ENCODE results near the gene NPAS3. TPM values are rescaled to one million over a fixed set of nuclear protein-coding genes. Genes with fewer than 3 reads are reported as not detected.

NPAS3 gene
- total and polyA plus RNA-seq, 2 donors (not counting 1 experiment from before 2014, with no cell fraction given) = 0.10 to 0.50 TPM

GRCh38 chr14:33567731-33568130 is 629.1 kb downstream of the NPAS3 start:
- Histone ChIP-seq H3K27ac (ENCODE audit: insufficient read depth, low read length) (no peak overlapping the region), H3K27me3 (ENCODE audit: control insufficient read depth, insufficient read depth, low read length) (no peaks in the 10 kb centered on the region), H3K4me1 (ENCODE audit: control insufficient read depth, extremely low read depth, insufficient read depth, low read length) (no peaks in the 10 kb centered on the region), H3K79me2 (ENCODE audit: control insufficient read depth, insufficient read depth, low read length) (no peaks in the 10 kb centered on the region), H3K4me2 (ENCODE audit: extremely low read depth, insufficient read depth, low read length) (no peak overlapping the region), H3K9me3 (ENCODE audit: control insufficient read depth, insufficient read depth, low read depth, low read length) (no peaks in the 10 kb centered on the region), H3K4me3 (replicated peaks in 1 of 4; ENCODE audit: control extremely low read depth in 1 of 4, insufficient read depth in 1 of 4, low read depth in 3 of 4, low read length in 4 of 4) (no peak overlapping the region), H4K20me1 (ENCODE audit: control insufficient read depth, extremely low read depth, insufficient read depth, low read length) (no peaks in the 10 kb centered on the region), H3K36me3 (ENCODE audit: control insufficient read depth, insufficient read depth, low read length) (no peaks in the 10 kb centered on the region), H2AFZ (ENCODE audit: low read length) (no peak overlapping the region), H3K9ac (ENCODE audit: insufficient read depth, low read length) (no peak overlapping the region)
- TF ChIP-seq EZH2 (IDR thresholded peaks at IDR 0.05; ENCODE audit: low read length, missing control alignments) = no peak
- no peak for TF ChIP-seq CTCF (conservative IDR thresholded peaks at IDR 0.05 in 1 of 2, IDR thresholded peaks at IDR 0.05 in 1 of 2; ENCODE audit: low read depth in 1 of 2, low read length in 2 of 2)
- peak; percentile 15 to 81 for DNase-seq (ENCODE audit: low read depth in 2 of 2)

GRCh38 chr14:33568935-33569579 is 630.4 kb downstream of the NPAS3 start:
- H3K4me1 ChIP-seq (ENCODE audit: control insufficient read depth, extremely low read depth, insufficient read depth, low read length) = no peaks in the 10 kb centered on the region
- DNase-seq (ENCODE audit: low read depth in 2 of 2) = peak; percentile 20 to 65

More at GRCh38 chr14:33568935-33569579, 630.4 kb downstream of the NPAS3 start:
- Histone ChIP-seq H3K9ac (ENCODE audit: insufficient read depth, low read length) (no peak overlapping the region), H3K27ac (ENCODE audit: insufficient read depth, low read length) (no peak overlapping the region), H3K36me3 (ENCODE audit: control insufficient read depth, insufficient read depth, low read length) (no peaks in the 10 kb centered on the region), H3K9me3 (ENCODE audit: control insufficient read depth, insufficient read depth, low read depth, low read length) (no peaks in the 10 kb centered on the region), H4K20me1 (ENCODE audit: control insufficient read depth, extremely low read depth, insufficient read depth, low read length) (no peaks in the 10 kb centered on the region), H2AFZ (ENCODE audit: low read length) (no peak overlapping the region), H3K4me3 (replicated peaks in 1 of 4; ENCODE audit: control extremely low read depth in 1 of 4, insufficient read depth in 1 of 4, low read depth in 3 of 4, low read length in 4 of 4) (no peak overlapping the region), H3K79me2 (ENCODE audit: control insufficient read depth, insufficient read depth, low read length) (no peaks in the 10 kb centered on the region), H3K27me3 (ENCODE audit: control insufficient read depth, insufficient read depth, low read length) (no peaks in the 10 kb centered on the region), H3K4me2 (ENCODE audit: extremely low read depth, insufficient read depth, low read length) (no peak overlapping the region)
- TF ChIP-seq EZH2 (IDR thresholded peaks at IDR 0.05; ENCODE audit: low read length, missing control alignments) (no peak), CTCF (conservative IDR thresholded peaks at IDR 0.05 in 1 of 2, IDR thresholded peaks at IDR 0.05 in 1 of 2; ENCODE audit: low read depth in 1 of 2, low read length in 2 of 2) (no peak)
